Measurements from ENCODE around the gene OPN1SW.

OPN1SW gene

DNA sequence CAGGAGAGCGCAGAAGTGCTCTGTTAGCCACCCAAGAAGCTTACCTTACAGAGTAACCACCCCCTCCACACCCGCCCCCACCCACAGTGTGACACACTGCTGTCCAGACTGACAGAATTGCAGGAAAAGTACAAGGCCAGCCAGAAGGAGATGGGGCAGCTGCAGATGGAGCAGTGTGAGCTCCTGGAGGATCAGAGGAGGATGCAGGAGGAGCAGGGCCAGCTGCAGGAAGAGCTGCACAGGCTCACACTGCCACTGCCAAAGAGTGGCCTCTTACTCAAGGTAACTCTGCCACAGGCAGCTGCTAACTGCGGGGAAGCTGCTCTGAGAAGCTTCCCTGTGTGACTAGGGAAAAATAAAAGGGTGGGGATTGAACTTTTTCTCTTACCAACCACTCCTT lies 33.8 kb upstream of the OPN1SW start:
- Histone ChIP-seq H3K27me3 (ENCODE audit: insufficient read depth, poor library complexity, severe bottlenecking) (no peaks in the 10 kb centered on the region), H3K4me3 (ENCODE audit: severe bottlenecking) (no peak overlapping the region), H3K4me1 (ENCODE audit: insufficient read depth, poor library complexity, severe bottlenecking) (no peaks in the 10 kb centered on the region), H3K9me3 (ENCODE audit: severe bottlenecking) (no peaks in the 10 kb centered on the region), H3K36me3 (ENCODE audit: low read depth) (no peaks in the 10 kb centered on the region), H3K27ac (ENCODE audit: poor library complexity, severe bottlenecking) (no peak overlapping the region)
- ATAC-seq (ENCODE audit: low read depth) = no peak; the same call in 2 of the 3 replicates
- no peak for DNase-seq (ENCODE audit: low spot score)
- TF ChIP-seq, protein P1, sequence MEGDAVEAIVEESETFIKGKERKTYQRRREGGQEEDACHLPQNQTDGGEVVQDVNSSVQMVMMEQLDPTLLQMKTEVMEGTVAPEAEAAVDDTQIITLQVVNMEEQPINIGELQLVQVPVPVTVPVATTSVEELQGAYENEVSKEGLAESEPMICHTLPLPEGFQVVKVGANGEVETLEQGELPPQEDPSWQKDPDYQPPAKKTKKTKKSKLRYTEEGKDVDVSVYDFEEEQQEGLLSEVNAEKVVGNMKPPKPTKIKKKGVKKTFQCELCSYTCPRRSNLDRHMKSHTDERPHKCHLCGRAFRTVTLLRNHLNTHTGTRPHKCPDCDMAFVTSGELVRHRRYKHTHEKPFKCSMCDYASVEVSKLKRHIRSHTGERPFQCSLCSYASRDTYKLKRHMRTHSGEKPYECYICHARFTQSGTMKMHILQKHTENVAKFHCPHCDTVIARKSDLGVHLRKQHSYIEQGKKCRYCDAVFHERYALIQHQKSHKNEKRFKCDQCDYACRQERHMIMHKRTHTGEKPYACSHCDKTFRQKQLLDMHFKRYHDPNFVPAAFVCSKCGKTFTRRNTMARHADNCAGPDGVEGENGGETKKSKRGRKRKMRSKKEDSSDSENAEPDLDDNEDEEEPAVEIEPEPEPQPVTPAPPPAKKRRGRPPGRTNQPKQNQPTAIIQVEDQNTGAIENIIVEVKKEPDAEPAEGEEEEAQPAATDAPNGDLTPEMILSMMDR (IDR thresholded peaks at IDR 0.05; ENCODE audit: poor library complexity, severe bottlenecking) = no peak

DNA sequence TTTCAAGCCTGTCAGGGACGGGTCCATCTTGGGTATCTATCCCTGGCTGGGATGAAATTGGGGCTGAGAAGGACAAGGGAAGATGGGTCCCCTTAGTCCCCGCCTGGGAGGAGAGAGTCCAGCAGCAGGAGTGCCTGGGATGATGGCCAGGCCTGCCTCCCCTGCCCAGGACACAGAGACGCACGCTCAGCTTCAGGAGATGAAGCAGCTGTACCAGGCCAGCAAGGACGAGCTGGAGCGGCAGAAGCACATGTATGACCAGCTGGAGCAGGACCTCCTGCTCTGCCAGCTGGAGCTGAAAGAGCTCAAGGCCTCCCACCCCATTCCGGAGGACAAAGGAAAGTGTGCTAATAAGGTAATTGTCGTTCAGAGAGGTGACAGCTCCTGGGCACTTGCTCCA lies 31.6 kb upstream of the OPN1SW start:
- no peak for DNase-seq (ENCODE audit: low spot score)
- Histone ChIP-seq H3K4me3 (ENCODE audit: severe bottlenecking) (no peak overlapping the region), H3K4me1 (ENCODE audit: insufficient read depth, poor library complexity, severe bottlenecking) (no peaks in the 10 kb centered on the region), H3K27me3 (ENCODE audit: insufficient read depth, poor library complexity, severe bottlenecking) (no peaks in the 10 kb centered on the region), H3K36me3 (ENCODE audit: low read depth) (no peaks in the 10 kb centered on the region), H3K27ac (ENCODE audit: poor library complexity, severe bottlenecking) (no peak overlapping the region), H3K9me3 (ENCODE audit: severe bottlenecking) (no peaks in the 10 kb centered on the region)
- TF ChIP-seq, protein P1 (IDR thresholded peaks at IDR 0.05; ENCODE audit: poor library complexity, severe bottlenecking) = no peak
- no peak for ATAC-seq (ENCODE audit: low read depth)

DNA sequence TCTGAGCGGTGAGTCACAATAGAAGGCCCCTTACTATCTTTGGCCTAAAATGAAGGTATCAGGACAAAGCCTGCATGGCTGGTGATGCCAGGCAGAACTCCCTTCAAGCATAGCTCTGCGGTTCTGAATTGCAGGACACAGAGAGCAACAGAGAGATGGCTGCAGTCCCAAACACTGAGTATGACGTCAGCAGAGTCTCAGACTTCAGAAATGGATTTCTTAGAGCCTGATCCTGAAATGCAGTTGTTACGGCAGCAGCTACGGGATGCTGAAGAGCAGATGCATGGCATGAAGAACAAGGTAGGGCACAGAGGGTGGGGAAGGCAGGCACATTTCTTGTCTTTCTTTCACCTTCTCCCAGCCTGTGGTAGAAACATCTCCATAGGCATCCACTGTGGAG lies 29.6 kb upstream of the OPN1SW start:
- H3K36me3 ChIP-seq (ENCODE audit: low read depth) = no peaks in the 10 kb centered on the region
- no peak overlapping the region for H3K27ac ChIP-seq (ENCODE audit: poor library complexity, severe bottlenecking)
- no peak overlapping the region for H3K4me3 ChIP-seq (ENCODE audit: severe bottlenecking)
- TF ChIP-seq, protein P1 (IDR thresholded peaks at IDR 0.05; ENCODE audit: poor library complexity, severe bottlenecking) = no peak
- H3K9me3 ChIP-seq (ENCODE audit: severe bottlenecking) = no peaks in the 10 kb centered on the region
- H3K4me1 ChIP-seq (ENCODE audit: insufficient read depth, poor library complexity, severe bottlenecking) = no peaks in the 10 kb centered on the region
- no peaks in the 10 kb centered on the region for H3K27me3 ChIP-seq (ENCODE audit: insufficient read depth, poor library complexity, severe bottlenecking)
- no peak for ATAC-seq (ENCODE audit: low read depth)
- no peak for DNase-seq (ENCODE audit: low spot score)

DNA sequence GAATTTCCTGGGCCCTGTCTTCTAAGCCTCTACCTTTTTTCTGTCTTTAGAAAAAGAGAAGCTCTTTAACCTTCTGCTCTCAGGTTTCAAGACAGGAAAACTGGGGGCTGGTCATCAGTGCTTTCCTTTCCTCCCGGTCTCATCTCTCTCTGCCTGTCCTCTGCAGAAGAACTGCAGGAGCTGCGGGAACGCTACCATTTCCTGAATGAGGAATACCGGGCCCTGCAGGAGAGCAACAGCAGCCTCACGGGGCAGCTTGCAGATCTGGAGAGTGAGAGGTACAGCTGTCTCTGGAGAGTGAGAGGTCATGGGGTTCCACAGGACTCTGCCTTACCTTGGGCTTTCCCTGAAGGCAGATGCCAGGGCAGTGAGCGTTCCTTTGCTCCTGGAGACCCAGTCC lies 28.9 kb upstream of the OPN1SW start:
- Histone ChIP-seq H3K27ac (ENCODE audit: poor library complexity, severe bottlenecking) (no peak overlapping the region), H3K27me3 (ENCODE audit: insufficient read depth, poor library complexity, severe bottlenecking) (no peaks in the 10 kb centered on the region), H3K36me3 (ENCODE audit: low read depth) (no peaks in the 10 kb centered on the region), H3K4me3 (ENCODE audit: severe bottlenecking) (no peak overlapping the region), H3K4me1 (ENCODE audit: insufficient read depth, poor library complexity, severe bottlenecking) (no peaks in the 10 kb centered on the region), H3K9me3 (ENCODE audit: severe bottlenecking) (no peaks in the 10 kb centered on the region)
- TF ChIP-seq, protein P1 (IDR thresholded peaks at IDR 0.05; ENCODE audit: poor library complexity, severe bottlenecking) = no peak
- DNase-seq (ENCODE audit: low spot score) = no peak
- no peak for ATAC-seq (ENCODE audit: low read depth)

DNA sequence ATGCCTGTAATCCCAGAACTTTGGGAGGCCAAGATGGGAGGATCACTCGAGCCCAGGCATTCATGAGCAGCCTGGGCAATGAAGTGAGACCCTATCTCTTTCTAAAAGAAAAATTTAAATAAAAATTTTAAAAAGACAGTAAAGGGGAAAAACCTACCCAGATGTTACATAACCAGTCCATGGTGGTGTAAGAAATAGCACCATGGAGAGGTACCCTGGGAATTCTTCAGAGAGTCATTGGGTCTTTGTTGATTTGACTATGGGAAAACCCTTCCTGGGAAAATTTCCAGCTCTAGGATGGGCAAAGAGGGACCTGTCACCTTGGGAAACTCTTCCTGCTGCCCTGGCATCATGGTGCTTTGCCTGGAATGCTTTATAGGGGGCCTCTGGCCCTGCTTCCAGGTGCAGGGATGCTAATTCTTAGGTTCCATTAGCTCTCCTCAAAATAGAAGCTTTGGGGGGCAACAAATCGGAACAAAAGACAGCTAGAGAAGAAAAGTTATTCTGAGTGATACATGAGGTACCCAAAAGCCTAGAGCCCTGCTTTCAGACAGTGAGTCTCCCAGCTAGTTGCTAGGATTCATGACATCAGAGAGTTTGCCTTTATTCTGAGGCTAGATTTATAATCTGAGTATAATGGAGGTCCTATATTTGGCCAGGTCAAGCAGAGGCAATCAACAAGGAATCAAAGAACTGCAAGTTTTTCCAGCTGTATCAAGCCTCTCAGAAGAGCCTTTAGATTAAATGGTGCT lies 26.2 kb upstream of the OPN1SW start:
- TF ChIP-seq, protein P1 (IDR thresholded peaks at IDR 0.05; ENCODE audit: poor library complexity, severe bottlenecking) = no peak
- ATAC-seq (ENCODE audit: low read depth) = no peak
- Histone ChIP-seq H3K27ac (ENCODE audit: poor library complexity, severe bottlenecking) (no peak overlapping the region), H3K9me3 (ENCODE audit: severe bottlenecking) (no peaks in the 10 kb centered on the region), H3K4me1 (ENCODE audit: insufficient read depth, poor library complexity, severe bottlenecking) (no peaks in the 10 kb centered on the region), H3K4me3 (ENCODE audit: severe bottlenecking) (no peak overlapping the region), H3K36me3 (ENCODE audit: low read depth) (no peaks in the 10 kb centered on the region), H3K27me3 (ENCODE audit: insufficient read depth, poor library complexity, severe bottlenecking) (no peaks in the 10 kb centered on the region)
- DNase-seq (ENCODE audit: low spot score) = no peak
